ENCODE measurements around the gene ZNF382.
A peak's percentile ranks its signal among the peaks of the same experiment; 100 is the strongest.

ZNF382 gene

GRCh38 chr19:36604656-36605100 lies 435 bp upstream of the ZNF382 start (continued):
- peak; percentile 99 for TF ChIP-seq ZNF639 (tag by site-specific recombination; IDR thresholded peaks at IDR 0.05)
- TF ChIP-seq HOXA7 (CRISPR knock-in tag; IDR thresholded peaks at IDR 0.05; ENCODE audit: borderline replicate concordance), result no peak
- no peak for TF ChIP-seq TRIM28 (IDR thresholded peaks at IDR 0.05; ENCODE audit: borderline replicate concordance, low read length)
- peak; percentile 58; the same call in 1 of the 2 replicates for TF ChIP-seq IKZF3 (tag by site-specific recombination; IDR thresholded peaks at IDR 0.05)
- TF ChIP-seq ZNF623 (tag by site-specific recombination; IDR thresholded peaks at IDR 0.05), result peak; percentile 48
- TF ChIP-seq, protein P1, sequence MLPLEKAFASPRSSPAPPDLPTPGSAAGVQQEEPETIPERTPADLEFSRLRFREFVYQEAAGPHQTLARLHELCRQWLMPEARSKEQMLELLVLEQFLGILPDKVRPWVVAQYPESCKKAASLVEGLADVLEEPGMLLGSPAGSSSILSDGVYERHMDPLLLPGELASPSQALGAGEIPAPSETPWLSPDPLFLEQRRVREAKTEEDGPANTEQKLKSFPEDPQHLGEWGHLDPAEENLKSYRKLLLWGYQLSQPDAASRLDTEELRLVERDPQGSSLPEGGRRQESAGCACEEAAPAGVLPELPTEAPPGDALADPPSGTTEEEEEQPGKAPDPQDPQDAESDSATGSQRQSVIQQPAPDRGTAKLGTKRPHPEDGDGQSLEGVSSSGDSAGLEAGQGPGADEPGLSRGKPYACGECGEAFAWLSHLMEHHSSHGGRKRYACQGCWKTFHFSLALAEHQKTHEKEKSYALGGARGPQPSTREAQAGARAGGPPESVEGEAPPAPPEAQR (tag by site-specific recombination; IDR thresholded peaks at IDR 0.05), result peak; percentile 82
- TF ChIP-seq ZNF785 (tag by site-specific recombination; IDR thresholded peaks at IDR 0.05), result peak; percentile 96; the same call in 1 of the 2 replicates
- no peak for TF ChIP-seq ZNF140 (tag by site-specific recombination; IDR thresholded peaks at IDR 0.05)
- no peak for TF ChIP-seq TCF7L2 (IDR thresholded peaks at IDR 0.05; ENCODE audit: borderline replicate concordance, low read depth, low read length)
- TF ChIP-seq GFI1B (tag by site-specific recombination; IDR thresholded peaks at IDR 0.05), result peak; percentile 91
- peak; percentile 40; the same call in 1 of the 2 replicates for TF ChIP-seq PRDM1 (tag by site-specific recombination; IDR thresholded peaks at IDR 0.05)
- TF ChIP-seq ZNF2 (tag by site-specific recombination; IDR thresholded peaks at IDR 0.05), result peak; percentile 100
- TF ChIP-seq ZNF341 (tag by site-specific recombination; IDR thresholded peaks at IDR 0.05; ENCODE audit: low read depth), result peak; percentile 99
- TF ChIP-seq, protein P2, sequence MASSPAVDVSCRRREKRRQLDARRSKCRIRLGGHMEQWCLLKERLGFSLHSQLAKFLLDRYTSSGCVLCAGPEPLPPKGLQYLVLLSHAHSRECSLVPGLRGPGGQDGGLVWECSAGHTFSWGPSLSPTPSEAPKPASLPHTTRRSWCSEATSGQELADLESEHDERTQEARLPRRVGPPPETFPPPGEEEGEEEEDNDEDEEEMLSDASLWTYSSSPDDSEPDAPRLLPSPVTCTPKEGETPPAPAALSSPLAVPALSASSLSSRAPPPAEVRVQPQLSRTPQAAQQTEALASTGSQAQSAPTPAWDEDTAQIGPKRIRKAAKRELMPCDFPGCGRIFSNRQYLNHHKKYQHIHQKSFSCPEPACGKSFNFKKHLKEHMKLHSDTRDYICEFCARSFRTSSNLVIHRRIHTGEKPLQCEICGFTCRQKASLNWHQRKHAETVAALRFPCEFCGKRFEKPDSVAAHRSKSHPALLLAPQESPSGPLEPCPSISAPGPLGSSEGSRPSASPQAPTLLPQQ (tag by site-specific recombination; IDR thresholded peaks at IDR 0.05), result peak; percentile 94
- TF ChIP-seq ZNF629 (tag by site-specific recombination; IDR thresholded peaks at IDR 0.05), result peak; percentile 97
- TF ChIP-seq ZFP3 (tag by site-specific recombination; IDR thresholded peaks at IDR 0.05; ENCODE audit: low read depth), result 0 out of 2 replicates have a peak, but pooled peaks have one; percentile 27
- peak; percentile 99 for TF ChIP-seq ZNF324 (tag by site-specific recombination; IDR thresholded peaks at IDR 0.05)
- TF ChIP-seq ZBTB17 (tag by site-specific recombination; IDR thresholded peaks at IDR 0.05), result peak; percentile 94
- TF ChIP-seq, protein P3, sequence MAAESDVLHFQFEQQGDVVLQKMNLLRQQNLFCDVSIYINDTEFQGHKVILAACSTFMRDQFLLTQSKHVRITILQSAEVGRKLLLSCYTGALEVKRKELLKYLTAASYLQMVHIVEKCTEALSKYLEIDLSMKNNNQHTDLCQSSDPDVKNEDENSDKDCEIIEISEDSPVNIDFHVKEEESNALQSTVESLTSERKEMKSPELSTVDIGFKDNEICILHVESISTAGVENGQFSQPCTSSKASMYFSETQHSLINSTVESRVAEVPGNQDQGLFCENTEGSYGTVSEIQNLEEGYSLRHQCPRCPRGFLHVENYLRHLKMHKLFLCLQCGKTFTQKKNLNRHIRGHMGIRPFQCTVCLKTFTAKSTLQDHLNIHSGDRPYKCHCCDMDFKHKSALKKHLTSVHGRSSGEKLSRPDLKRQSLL (tag by site-specific recombination; IDR thresholded peaks at IDR 0.05), result no peak; the same call in 1 of the 2 replicates
- TF ChIP-seq ZSCAN4 (tag by site-specific recombination; IDR thresholded peaks at IDR 0.05), result peak; percentile 96
- TF ChIP-seq BCL6B (tag by site-specific recombination; IDR thresholded peaks at IDR 0.05), result no peak
- peak; percentile 95 for TF ChIP-seq ZFP69B (tag by site-specific recombination; IDR thresholded peaks at IDR 0.05)
- TF ChIP-seq MZF1 (tag by site-specific recombination; IDR thresholded peaks at IDR 0.05; ENCODE audit: borderline replicate concordance), result no peak
- TF ChIP-seq ZNF548 (tag by site-specific recombination; IDR thresholded peaks at IDR 0.05), result peak; percentile 53; the same call in 1 of the 2 replicates
- peak; percentile 95 for TF ChIP-seq BCL11A (tag by site-specific recombination; IDR thresholded peaks at IDR 0.05; ENCODE audit: low read depth)
- peak; percentile 83; the same call in 1 of the 2 replicates for TF ChIP-seq ZFP41 (tag by site-specific recombination; IDR thresholded peaks at IDR 0.05; ENCODE audit: borderline replicate concordance)
- TF ChIP-seq ZNF121 (tag by site-specific recombination; IDR thresholded peaks at IDR 0.05), result peak; percentile 90
- peak; percentile 100 for TF ChIP-seq ZNF335 (tag by site-specific recombination; conservative IDR thresholded peaks at IDR 0.05)
- TF ChIP-seq ZNF155 (tag by site-specific recombination; IDR thresholded peaks at IDR 0.05), result peak; percentile 86
- peak; percentile 80; the same call in 1 of the 2 replicates for TF ChIP-seq ZNF302 (tag by site-specific recombination; IDR thresholded peaks at IDR 0.05; ENCODE audit: low read depth)

All from HEK293 (cell line).